GM18508 (cell line): Measurements from ENCODE around the gene OLFML2A.
"Not testable (repeated sequence)": the region's sequence is repeated elsewhere in the genome, so short reads cannot be mapped to it uniquely, and the experiment has no call there.

Source experiments
- ATAC-seq: cut with Tn5 transposase; IDR thresholded peaks from one replicate; pipeline ENCODE4 v1.9.1; 2021; ENCODE audit warnings: moderate number of reproducible peaks; ENCODE audit not compliant: insufficient read depth, unreplicated experiment

OLFML2A gene

GRCh38 chr9:124776954-124777648 lies at the start of gene OLFML2A:
Gene OLFML2A, plus strand, starts transcription at chr9:124777133. Its CDS starts 138 bp downstream, at chr9:124777271.
- no peak for ATAC-seq

- ATAC-seq, result no peak
These were observed 46.2 kb upstream of the OLFML2A start for GRCh38 chr9:124730772-124731171.

- no peak for ATAC-seq
These were observed 42.8 kb upstream of the OLFML2A start for GRCh38 chr9:124733964-124734740.

GRCh38 chr9:124734741-124735083 lies 42.2 kb upstream of the OLFML2A start:
- ATAC-seq, result not testable (repeated sequence)

- no peak for ATAC-seq
These were observed 41.8 kb upstream of the OLFML2A start for GRCh38 chr9:124735121-124735520.

- ATAC-seq, result not testable (repeated sequence)
These were observed 38.9 kb upstream of the OLFML2A start for GRCh38 chr9:124738075-124738474.

- no peak for ATAC-seq
These were observed 37.6 kb upstream of the OLFML2A start for GRCh38 chr9:124739360-124739759.

- ATAC-seq, result no peak
These were observed 35.8 kb upstream of the OLFML2A start for GRCh38 chr9:124741149-124741548.

GRCh38 chr9:124741662-124742061 lies 35.3 kb upstream of the OLFML2A start:
- no peak for ATAC-seq

- no peak for ATAC-seq
These were observed 34.0 kb upstream of the OLFML2A start for GRCh38 chr9:124742940-124743339.

GRCh38 chr9:124743686-124744348 lies 33.1 kb upstream of the OLFML2A start:
- no peak for ATAC-seq

- ATAC-seq, result no peak
These were observed 29.9 kb upstream of the OLFML2A start for GRCh38 chr9:124747065-124747464.

GRCh38 chr9:124749284-124749683 lies 27.6 kb upstream of the OLFML2A start:
- no peak for ATAC-seq

- ATAC-seq, result no peak
These were observed 27.2 kb upstream of the OLFML2A start for GRCh38 chr9:124749781-124750180.

- no peak for ATAC-seq
These were observed 24.0 kb upstream of the OLFML2A start for GRCh38 chr9:124752967-124753366.

- ATAC-seq, result no peak
These were observed 22.6 kb upstream of the OLFML2A start for GRCh38 chr9:124754289-124754688.

GRCh38 chr9:124755061-124755460 lies 21.9 kb upstream of the OLFML2A start:
- no peak for ATAC-seq

GRCh38 chr9:124756011-124756410 lies 20.9 kb upstream of the OLFML2A start:
- ATAC-seq, result no peak

GRCh38 chr9:124757616-124758015 lies 19.3 kb upstream of the OLFML2A start:
- ATAC-seq, result no peak

GRCh38 chr9:124758061-124758460 lies 18.9 kb upstream of the OLFML2A start:
- ATAC-seq, result no peak

- no peak for ATAC-seq
These were observed 18.2 kb upstream of the OLFML2A start for GRCh38 chr9:124758691-124759090.
